Liver (tissue), 9 donors: ENCODE measurements around the gene DDX5. TPM values are rescaled to one million over a fixed set of nuclear protein-coding genes. Genes with fewer than 3 reads are reported as not detected.

Experiments used
- DNase-seq: peaks from one replicate; pipeline ENCODE4 v3.0.0-alpha.2; 2017; ENCODE audit warnings: low spot score
- H3K27ac ChIP-seq, 2 donors: one replicate each; pipeline ENCODE4 v1.7.0; 2013; ENCODE audit warnings: inconsistent platforms in 2 of 2, low read length in 2 of 2, control low read depth in 1 of 2, low read depth in 1 of 2, mild to moderate bottlenecking in 1 of 2
- H3K27me3 ChIP-seq, 4 donors: one replicate each; pipeline versions ENCODE4 v1.6.1 to v1.7.0; 2013; ENCODE audit warnings: low read length in 3 of 4, inconsistent platforms in 1 of 4, mild to moderate bottlenecking in 1 of 4, moderate library complexity in 1 of 4; ENCODE audit not compliant: control insufficient read depth in 4 of 4, insufficient read depth in 4 of 4
- H3K36me3 ChIP-seq, 4 donors: one replicate each; pipeline versions ENCODE4 v1.6.1 to v1.7.0; 2013; ENCODE audit warnings: low read length in 3 of 4, mild to moderate bottlenecking in 3 of 4, low read depth in 1 of 4, moderate library complexity in 1 of 4; ENCODE audit not compliant: control insufficient read depth in 4 of 4, insufficient read depth in 3 of 4
- H3K4me1 ChIP-seq, 4 donors: one replicate each; pipeline versions ENCODE4 v1.6.1 to v1.7.0; 2013; ENCODE audit warnings: low read length in 3 of 4, mild to moderate bottlenecking in 3 of 4, moderate library complexity in 1 of 4; ENCODE audit not compliant: control insufficient read depth in 4 of 4, insufficient read depth in 4 of 4
- H3K4me3 ChIP-seq, 3 donors: one replicate each; pipeline versions ENCODE4 v1.6.1 to v1.7.0; 2013; ENCODE audit warnings: low read length in 3 of 3, control low read depth in 1 of 3, low read depth in 1 of 3, mild to moderate bottlenecking in 1 of 3
- H3K9ac ChIP-seq, 2 donors: one replicate each; pipeline ENCODE4 v1.7.0; 2013; ENCODE audit warnings: low read length in 2 of 2, mild to moderate bottlenecking in 2 of 2, moderate library complexity in 2 of 2, control low read depth in 1 of 2, low read depth in 1 of 2
- H3K9me3 ChIP-seq, 4 donors: one replicate each; pipeline versions ENCODE4 v1.6.1 to v1.7.0; 2013; ENCODE audit warnings: low read length in 3 of 4; ENCODE audit not compliant: control insufficient read depth in 4 of 4
- ATF3 ChIP-seq: IDR thresholded peaks from 2 replicates; pipeline ENCODE4 v1.6.1; 2016; ENCODE audit warnings: antibody characterized with exemption
- EGR1 ChIP-seq, 2 donors: IDR thresholded peaks; 2 replicates each; pipeline ENCODE4 v1.6.1; 2016 to 2018; ENCODE audit warnings: antibody characterized with exemption in 2 of 2, low read depth in 2 of 2
- FOXA1 ChIP-seq: IDR thresholded peaks from 2 replicates; pipeline ENCODE4 v1.6.1; 2016; ENCODE audit warnings: antibody characterized with exemption
- FOXA2 ChIP-seq: IDR thresholded peaks from 2 replicates; pipeline ENCODE4 v1.6.1; 2016; ENCODE audit warnings: antibody characterized with exemption
- GABPA ChIP-seq, 2 donors: IDR thresholded peaks in 1 of 2; conservative IDR thresholded peaks in 1 of 2; 2 replicates each; pipeline ENCODE4 v1.6.1; 2016; ENCODE audit warnings: antibody characterized with exemption in 2 of 2, mild to moderate bottlenecking in 1 of 2, moderate library complexity in 1 of 2
- HNF4A ChIP-seq, 2 donors: conservative IDR thresholded peaks; 2 replicates each; pipeline ENCODE4 v1.6.1; 2016; ENCODE audit warnings: antibody characterized with exemption in 2 of 2, mild to moderate bottlenecking in 2 of 2
- HNF4G ChIP-seq: IDR thresholded peaks from 2 replicates; pipeline ENCODE4 v1.6.1; 2016; ENCODE audit warnings: antibody characterized with exemption
- JUND ChIP-seq, 2 donors: IDR thresholded peaks; 2 replicates each; pipeline ENCODE4 v1.6.1; 2016; ENCODE audit warnings: antibody characterized with exemption in 2 of 2
- MAX ChIP-seq: IDR thresholded peaks from 2 replicates; pipeline ENCODE4 v1.6.1; 2016; ENCODE audit warnings: antibody characterized with exemption
- NR2F2 ChIP-seq: IDR thresholded peaks from 2 replicates; pipeline ENCODE4 v1.6.1; 2016; ENCODE audit warnings: antibody characterized with exemption
- RAD21 ChIP-seq, 2 donors: IDR thresholded peaks; 2 replicates each; pipeline ENCODE4 v1.6.1; 2016; ENCODE audit warnings: antibody characterized with exemption in 2 of 2, mild to moderate bottlenecking in 2 of 2
- RXRA ChIP-seq, 2 donors: IDR thresholded peaks; 2 replicates each; pipeline ENCODE4 v1.6.1; 2017 to 2018; ENCODE audit warnings: antibody characterized with exemption in 2 of 2, mild to moderate bottlenecking in 1 of 2
- SP1 ChIP-seq: IDR thresholded peaks from 2 replicates; pipeline ENCODE4 v1.6.1; 2018; ENCODE audit warnings: antibody characterized with exemption, mild to moderate bottlenecking
- TAF1 ChIP-seq: conservative IDR thresholded peaks from 2 replicates; pipeline ENCODE4 v1.6.1; 2016; ENCODE audit warnings: antibody characterized with exemption, mild to moderate bottlenecking
- YY1 ChIP-seq: IDR thresholded peaks from 2 replicates; pipeline ENCODE4 v1.6.1; 2016; ENCODE audit warnings: antibody characterized with exemption, mild to moderate bottlenecking
- WGBS: extraction: QIAGEN DNeasy Blood & Tissue Kit; methylation state at CpG from one replicate; pipeline ENCODE4 v1.1.7; 2013; 5-methylcytosine and 5-hydroxymethylcytosine counted together
- polyA plus RNA-seq, 2 donors: library from polyadenylated mRNA; stranded (reverse) in 1 of 2; unstranded in 1 of 2; fragments of 200-250 nt in 1 of 2; fragments of >200 nt in 1 of 2; fragmentation: Nextera tagmentation in 1 of 2; extraction: Ambion mirVana in 1 of 2; gene quantifications; one replicate each; pipeline versions ENCODE4 v1.2.1 to v1.2.3, GENCODE V29; 2013 to 2015
- total RNA-seq, 2 donors: library from RNA; depleted of rRNA; stranded (reverse); fragments of >200 nt; gene quantifications; one replicate each; pipeline ENCODE4 v1.2.3, GENCODE V29; 2014
- TF ChIP-seq, protein P1 (sequence below): IDR thresholded peaks from 2 replicates; pipeline ENCODE4 v1.6.1; 2016; ENCODE audit warnings: antibody characterized with exemption, mild to moderate bottlenecking
- TF ChIP-seq, protein P2 (sequence below): fragments of 150-350 bp; IDR thresholded peaks from 2 replicates; pipeline ENCODE4 v1.5.1; 2017; ENCODE audit warnings: improper control_type of control experiment, low read depth, low read length; ENCODE audit not compliant: missing input control
- TF ChIP-seq, protein P3 (sequence below): IDR thresholded peaks from 2 replicates; pipeline ENCODE4 v1.6.1; 2016; ENCODE audit warnings: antibody characterized with exemption
- donor health status: healthy.
- donor health status: healthy.
- donor health status: healthy.
- donor health status: healthy.
- donor health status: healthy.

The DDX5 gene
- total and polyA plus RNA-seq, 4 donors, result 165 to 357 (median 289) TPM

DNA sequence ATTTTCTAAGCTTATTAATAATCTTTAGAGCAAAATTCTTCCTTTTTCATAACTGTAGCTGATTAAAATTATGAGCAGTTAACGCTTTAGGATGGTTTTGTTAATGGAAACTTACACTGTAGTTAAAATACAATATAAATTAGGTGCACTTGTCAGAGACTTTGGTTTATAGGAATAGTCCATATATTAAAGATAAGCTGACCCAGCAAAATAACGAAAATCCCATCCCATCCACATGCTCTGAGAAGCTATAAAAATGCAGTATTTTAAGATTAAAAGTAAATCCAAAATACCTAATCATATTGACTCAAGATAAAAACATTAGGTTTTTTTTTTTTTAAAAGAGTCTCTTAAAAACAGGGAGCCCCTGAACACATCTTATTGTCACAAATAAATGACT is 38.7 kb upstream of the DDX5 start (continued):
- TF ChIP-seq, protein P1, sequence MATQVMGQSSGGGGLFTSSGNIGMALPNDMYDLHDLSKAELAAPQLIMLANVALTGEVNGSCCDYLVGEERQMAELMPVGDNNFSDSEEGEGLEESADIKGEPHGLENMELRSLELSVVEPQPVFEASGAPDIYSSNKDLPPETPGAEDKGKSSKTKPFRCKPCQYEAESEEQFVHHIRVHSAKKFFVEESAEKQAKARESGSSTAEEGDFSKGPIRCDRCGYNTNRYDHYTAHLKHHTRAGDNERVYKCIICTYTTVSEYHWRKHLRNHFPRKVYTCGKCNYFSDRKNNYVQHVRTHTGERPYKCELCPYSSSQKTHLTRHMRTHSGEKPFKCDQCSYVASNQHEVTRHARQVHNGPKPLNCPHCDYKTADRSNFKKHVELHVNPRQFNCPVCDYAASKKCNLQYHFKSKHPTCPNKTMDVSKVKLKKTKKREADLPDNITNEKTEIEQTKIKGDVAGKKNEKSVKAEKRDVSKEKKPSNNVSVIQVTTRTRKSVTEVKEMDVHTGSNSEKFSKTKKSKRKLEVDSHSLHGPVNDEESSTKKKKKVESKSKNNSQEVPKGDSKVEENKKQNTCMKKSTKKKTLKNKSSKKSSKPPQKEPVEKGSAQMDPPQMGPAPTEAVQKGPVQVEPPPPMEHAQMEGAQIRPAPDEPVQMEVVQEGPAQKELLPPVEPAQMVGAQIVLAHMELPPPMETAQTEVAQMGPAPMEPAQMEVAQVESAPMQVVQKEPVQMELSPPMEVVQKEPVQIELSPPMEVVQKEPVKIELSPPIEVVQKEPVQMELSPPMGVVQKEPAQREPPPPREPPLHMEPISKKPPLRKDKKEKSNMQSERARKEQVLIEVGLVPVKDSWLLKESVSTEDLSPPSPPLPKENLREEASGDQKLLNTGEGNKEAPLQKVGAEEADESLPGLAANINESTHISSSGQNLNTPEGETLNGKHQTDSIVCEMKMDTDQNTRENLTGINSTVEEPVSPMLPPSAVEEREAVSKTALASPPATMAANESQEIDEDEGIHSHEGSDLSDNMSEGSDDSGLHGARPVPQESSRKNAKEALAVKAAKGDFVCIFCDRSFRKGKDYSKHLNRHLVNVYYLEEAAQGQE, result no peak
- TF ChIP-seq TAF1 (no peak), YY1 (no peak), MAX (no peak), ATF3 (no peak)

- no peaks in the 10 kb centered on the region for H3K9me3 ChIP-seq
- DNase-seq, result no peak
- no peak overlapping the region for H3K4me3 ChIP-seq
- H3K9ac ChIP-seq, result no peak overlapping the region
- no peaks in the 10 kb centered on the region for H3K4me1 ChIP-seq
- no peak overlapping the region for H3K27ac ChIP-seq
- H3K27me3 ChIP-seq, result no peaks in the 10 kb centered on the region
- WGBS, result 99% methylated on average over 5 of the region's 5 CpGs
- TF ChIP-seq NR2F2 (no peak), YY1 (no peak), HNF4G (no peak), ATF3 (no peak), RAD21 (IDR thresholded peaks at IDR 0.05) (no peak), HNF4A (conservative IDR thresholded peaks at IDR 0.05) (no peak), RXRA (IDR thresholded peaks at IDR 0.05) (no peak), TAF1 (no peak), GABPA (IDR thresholded peaks at IDR 0.05 in 1 of 2, conservative IDR thresholded peaks at IDR 0.05 in 1 of 2) (no peak), FOXA1 (no peak), JUND (IDR thresholded peaks at IDR 0.05) (no peak), FOXA2 (no peak), SP1 (no peak), EGR1 (IDR thresholded peaks at IDR 0.05; ENCODE audit: low read depth in 2 of 2) (no peak), MAX (no peak)
- TF ChIP-seq, protein P2, sequence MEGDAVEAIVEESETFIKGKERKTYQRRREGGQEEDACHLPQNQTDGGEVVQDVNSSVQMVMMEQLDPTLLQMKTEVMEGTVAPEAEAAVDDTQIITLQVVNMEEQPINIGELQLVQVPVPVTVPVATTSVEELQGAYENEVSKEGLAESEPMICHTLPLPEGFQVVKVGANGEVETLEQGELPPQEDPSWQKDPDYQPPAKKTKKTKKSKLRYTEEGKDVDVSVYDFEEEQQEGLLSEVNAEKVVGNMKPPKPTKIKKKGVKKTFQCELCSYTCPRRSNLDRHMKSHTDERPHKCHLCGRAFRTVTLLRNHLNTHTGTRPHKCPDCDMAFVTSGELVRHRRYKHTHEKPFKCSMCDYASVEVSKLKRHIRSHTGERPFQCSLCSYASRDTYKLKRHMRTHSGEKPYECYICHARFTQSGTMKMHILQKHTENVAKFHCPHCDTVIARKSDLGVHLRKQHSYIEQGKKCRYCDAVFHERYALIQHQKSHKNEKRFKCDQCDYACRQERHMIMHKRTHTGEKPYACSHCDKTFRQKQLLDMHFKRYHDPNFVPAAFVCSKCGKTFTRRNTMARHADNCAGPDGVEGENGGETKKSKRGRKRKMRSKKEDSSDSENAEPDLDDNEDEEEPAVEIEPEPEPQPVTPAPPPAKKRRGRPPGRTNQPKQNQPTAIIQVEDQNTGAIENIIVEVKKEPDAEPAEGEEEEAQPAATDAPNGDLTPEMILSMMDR, result no peak
- TF ChIP-seq, protein P1, result no peak
- TF ChIP-seq, protein P3, sequence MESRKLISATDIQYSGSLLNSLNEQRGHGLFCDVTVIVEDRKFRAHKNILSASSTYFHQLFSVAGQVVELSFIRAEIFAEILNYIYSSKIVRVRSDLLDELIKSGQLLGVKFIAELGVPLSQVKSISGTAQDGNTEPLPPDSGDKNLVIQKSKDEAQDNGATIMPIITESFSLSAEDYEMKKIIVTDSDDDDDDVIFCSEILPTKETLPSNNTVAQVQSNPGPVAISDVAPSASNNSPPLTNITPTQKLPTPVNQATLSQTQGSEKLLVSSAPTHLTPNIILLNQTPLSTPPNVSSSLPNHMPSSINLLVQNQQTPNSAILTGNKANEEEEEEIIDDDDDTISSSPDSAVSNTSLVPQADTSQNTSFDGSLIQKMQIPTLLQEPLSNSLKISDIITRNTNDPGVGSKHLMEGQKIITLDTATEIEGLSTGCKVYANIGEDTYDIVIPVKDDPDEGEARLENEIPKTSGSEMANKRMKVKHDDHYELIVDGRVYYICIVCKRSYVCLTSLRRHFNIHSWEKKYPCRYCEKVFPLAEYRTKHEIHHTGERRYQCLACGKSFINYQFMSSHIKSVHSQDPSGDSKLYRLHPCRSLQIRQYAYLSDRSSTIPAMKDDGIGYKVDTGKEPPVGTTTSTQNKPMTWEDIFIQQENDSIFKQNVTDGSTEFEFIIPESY, result no peak
- H3K36me3 ChIP-seq, result peaks cover 3 to 31% (median 24%) of the 10 kb centered on the region in 4 donors
Observed at GRCh38 chr17:64540118-64540776, 34.2 kb upstream of the DDX5 start.
